ENCODE measurements around the gene LRP11. TPM values are rescaled to one million over a fixed set of nuclear protein-coding genes. Genes with fewer than 3 reads are reported as not detected.

Gene LRP11
- total and polyA plus RNA-seq, 9 of the 15 experiments (the other 6 are each of a cell fraction or from before 2014, with no cell fraction given) = 0.51 to 3.5 (median 2.4) TPM

- no peak for DNase-seq (ENCODE audit: extremely low read depth in 1 of 4, low spot score in 3 of 4)
- Histone ChIP-seq H3K9me1 (ENCODE audit: control insufficient read depth, insufficient read depth, low read length) (no peaks in the 10 kb centered on the region), H2AFZ (ENCODE audit: low read depth, low read length) (no peak overlapping the region), H3K4me1 (replicated peaks in 1 of 2; ENCODE audit: control insufficient read depth in 2 of 2, insufficient read depth in 2 of 2, low read length in 2 of 2) (peaks cover 0 to 3% of the 10 kb centered on the region in 2 experiments; a peak in 2 of 5 replicates), H3K27ac (ENCODE audit: extremely low read depth, low read depth, low read length) (no peak overlapping the region), H3K4me2 (ENCODE audit: insufficient read depth, low read length) (no peak overlapping the region), H4K20me1 (replicated peaks; ENCODE audit: control insufficient read depth, insufficient read depth, low read length) (no peaks in the 10 kb centered on the region), H3K4me3 (no peak overlapping the region), H3K36me3 (ENCODE audit: control insufficient read depth, insufficient read depth, low read length) (no peaks in the 10 kb centered on the region), H3K79me2 (ENCODE audit: control insufficient read depth, insufficient read depth, low read length) (no peaks in the 10 kb centered on the region), H3K9me3 (replicated peaks; ENCODE audit: control insufficient read depth, insufficient read depth, low read depth, low read length) (peaks cover 4% of the 10 kb centered on the region; the same call in 1 of the 2 replicates), H3K27me3 (ENCODE audit: control insufficient read depth in 2 of 2, insufficient read depth in 2 of 2, low read length in 2 of 2) (peaks cover 22 to 52% of the 10 kb centered on the region in 2 experiments; a peak in 4 of 5 replicates), H3K9ac (ENCODE audit: insufficient read depth in 1 of 2, low read depth in 2 of 2, low read length in 2 of 2) (no peak overlapping the region)
- 2% methylated on average over 23 of the region's 23 CpGs for WGBS (ENCODE audit: insufficient coverage, low coverage, missing lambda C conversion rate)
- in situ Hi-C loops (cut with MboI) = loop anchor here (25.0 kb wide), 1 partner anchor 873 kb away; no protein-coding TSS in a partner anchor
- CTCF ChIA-PET (ENCODE audit: low intra/inter-chr PET ratio) = no interaction called here
- no peak for FAIRE-seq
- POLR2A ChIA-PET = interaction anchor here (1.5 kb wide), 1 partner anchor 15 kb away, joined by 3 read pairs; no protein-coding TSS in a partner anchor
- BruUV-seq (replicated peaks) = no TSS peak
- intact Hi-C loops (cut with micrococcal nuclease) = no loop called here
- ATAC-seq = no peak
- no peak for TF ChIP-seq HLTF (IDR thresholded peaks at IDR 0.05)
- no peak for TF ChIP-seq CLOCK (CRISPR knock-in tag; IDR thresholded peaks at IDR 0.05; ENCODE audit: borderline replicate concordance)
- TF ChIP-seq ETS2 (tag; IDR thresholded peaks at IDR 0.05; ENCODE audit: borderline replicate concordance, poor library complexity, severe bottlenecking) = no peak
- no peak for TF ChIP-seq PYGO2 (tag; IDR thresholded peaks at IDR 0.05)
- TF ChIP-seq PATZ1 (CRISPR knock-in tag; IDR thresholded peaks at IDR 0.05; ENCODE audit: borderline replicate concordance) = no peak
- TF ChIP-seq SNAPC5 (CRISPR knock-in tag; IDR thresholded peaks at IDR 0.05) = no peak
- TF ChIP-seq REST (IDR thresholded peaks at IDR 0.05; ENCODE audit: borderline replicate concordance) = no peak
- no peak for TF ChIP-seq REST (CRISPR knock-in tag; IDR thresholded peaks at IDR 0.05; ENCODE audit: low read depth)
- TF ChIP-seq BRF1 (IDR thresholded peaks at IDR 0.05; ENCODE audit: borderline replicate concordance, extremely low read depth, insufficient read length) = no peak
These were observed 46.6 kb upstream of the LRP11 start for GRCh38 chr6:149910721-149911151.
